ENCODE data around the gene LPP. TPM values are rescaled to one million over a fixed set of nuclear protein-coding genes. Genes with fewer than 3 reads are reported as not detected.

Gene LPP
- total and polyA plus RNA-seq, 2 of the 13 experiments (the other 11 are each of a cell fraction or from before 2014, with no cell fraction given) = 19.2 to 29.9 TPM

- no peak for TF ChIP-seq REXO4 (CRISPR knock-in tag; IDR thresholded peaks at IDR 0.05; ENCODE audit: borderline replicate concordance)
- TF ChIP-seq TFDP1 (CRISPR knock-in tag; IDR thresholded peaks at IDR 0.05; ENCODE audit: borderline replicate concordance) = peak; percentile 72; the same call in 1 of the 2 replicates
- TF ChIP-seq KDM1A (CRISPR knock-in tag; IDR thresholded peaks at IDR 0.05) = peak; percentile 75; the same call in 1 of the 2 replicates
- TF ChIP-seq JARID2 (CRISPR knock-in tag; IDR thresholded peaks at IDR 0.05; ENCODE audit: insufficient replicate concordance) = no peak
- 0 out of 2 replicates have a peak, but pooled peaks have one; percentile 37 for TF ChIP-seq ZSCAN29 (CRISPR knock-in tag; conservative IDR thresholded peaks at IDR 0.05)
- TF ChIP-seq ZNF670 (CRISPR knock-in tag; IDR thresholded peaks at IDR 0.05; ENCODE audit: borderline replicate concordance) = peak; percentile 86; the same call in 1 of the 2 replicates
- TF ChIP-seq ZNF430 (CRISPR knock-in tag; IDR thresholded peaks at IDR 0.05) = peak; percentile 74; the same call in 1 of the 2 replicates
- TF ChIP-seq ZBTB3 (CRISPR knock-in tag; IDR thresholded peaks at IDR 0.05; ENCODE audit: borderline replicate concordance, low read depth) = no peak
- TF ChIP-seq BHLHE40 (IDR thresholded peaks at IDR 0.05; ENCODE audit: low read length) = 0 out of 2 replicates have a peak, but pooled peaks have one; percentile 46
- peak; percentile 95 for TF ChIP-seq ZNF746 (CRISPR knock-in tag; IDR thresholded peaks at IDR 0.05)
- TF ChIP-seq ZSCAN25 (CRISPR knock-in tag; IDR thresholded peaks at IDR 0.05) = peak; percentile 52; the same call in 1 of the 2 replicates
- TF ChIP-seq ZNF556 (CRISPR knock-in tag; IDR thresholded peaks at IDR 0.05; ENCODE audit: borderline replicate concordance) = peak; percentile 38
- TF ChIP-seq MED8 (CRISPR knock-in tag; IDR thresholded peaks at IDR 0.05; ENCODE audit: insufficient replicate concordance) = peak; percentile 94
- peak; percentile 44; the same call in 1 of the 2 replicates for TF ChIP-seq ZSCAN31 (CRISPR knock-in tag; IDR thresholded peaks at IDR 0.05; ENCODE audit: low read depth)
- no peak for TF ChIP-seq PCBP2 (optimal IDR thresholded peaks at IDR 0.05; ENCODE audit: low read depth, low read length, poor library complexity, severe bottlenecking)
- peak; percentile 83 for TF ChIP-seq MEIS2 (CRISPR knock-in tag; IDR thresholded peaks at IDR 0.05)
- TF ChIP-seq ZNF253 (CRISPR knock-in tag; IDR thresholded peaks at IDR 0.05; ENCODE audit: borderline replicate concordance) = no peak
- peak; percentile 31; the same call in 1 of the 2 replicates for TF ChIP-seq DRAP1 (CRISPR knock-in tag; IDR thresholded peaks at IDR 0.05)
- peak; percentile 47; the same call in 1 of the 2 replicates for TF ChIP-seq ZNF709 (CRISPR knock-in tag; IDR thresholded peaks at IDR 0.05)
- no peak for TF ChIP-seq MTF1 (CRISPR knock-in tag; IDR thresholded peaks at IDR 0.05)
- TF ChIP-seq ZNF660 (CRISPR knock-in tag; IDR thresholded peaks at IDR 0.05; ENCODE audit: borderline replicate concordance, low read depth) = no peak
- TF ChIP-seq ZNF781 (CRISPR knock-in tag; IDR thresholded peaks at IDR 0.05; ENCODE audit: borderline replicate concordance, not compliant biosample characterization) = peak; percentile 69
- peak; percentile 99 for TF ChIP-seq JUN (CRISPR knock-in tag; IDR thresholded peaks at IDR 0.05)
- TF ChIP-seq NKX3-1 (CRISPR knock-in tag; IDR thresholded peaks at IDR 0.05) = peak; percentile 94; the same call in 1 of the 2 replicates
- peak; percentile 75; the same call in 1 of the 2 replicates for TF ChIP-seq ZNF788 (CRISPR knock-in tag; IDR thresholded peaks at IDR 0.05; ENCODE audit: borderline replicate concordance)
- peak; percentile 84; the same call in 1 of the 2 replicates for TF ChIP-seq HBP1 (CRISPR knock-in tag; IDR thresholded peaks at IDR 0.05; ENCODE audit: low read depth)
- 0 out of 2 replicates have a peak, but pooled peaks have one; percentile 34 for TF ChIP-seq ZNF564 (CRISPR knock-in tag; IDR thresholded peaks at IDR 0.05)
Observed at GRCh38 chr3:188296761-188297612, 143.0 kb downstream of the LPP start (continued).
